Measurements from ENCODE around the gene OR52N1.

DNA sequence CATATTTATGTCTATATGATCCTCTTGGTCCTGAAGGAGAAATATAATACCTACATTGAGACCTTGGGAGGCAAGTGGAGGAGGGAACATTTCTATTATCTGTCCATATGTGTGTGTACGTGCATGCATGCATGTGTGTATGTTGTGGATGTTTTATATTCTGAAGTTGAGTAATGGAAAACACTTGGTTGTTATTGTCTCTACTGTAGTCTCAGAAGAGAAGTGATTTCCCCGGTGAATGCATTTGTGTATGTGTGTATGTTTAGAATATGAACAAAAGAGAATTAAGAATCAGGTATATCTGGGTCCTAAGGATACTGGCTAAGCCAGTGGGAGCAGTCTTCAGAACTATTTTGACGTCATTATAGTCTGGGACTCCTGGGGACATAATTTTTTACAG lies at the start of gene OR52N1:
- TF ChIP-seq, protein P1, sequence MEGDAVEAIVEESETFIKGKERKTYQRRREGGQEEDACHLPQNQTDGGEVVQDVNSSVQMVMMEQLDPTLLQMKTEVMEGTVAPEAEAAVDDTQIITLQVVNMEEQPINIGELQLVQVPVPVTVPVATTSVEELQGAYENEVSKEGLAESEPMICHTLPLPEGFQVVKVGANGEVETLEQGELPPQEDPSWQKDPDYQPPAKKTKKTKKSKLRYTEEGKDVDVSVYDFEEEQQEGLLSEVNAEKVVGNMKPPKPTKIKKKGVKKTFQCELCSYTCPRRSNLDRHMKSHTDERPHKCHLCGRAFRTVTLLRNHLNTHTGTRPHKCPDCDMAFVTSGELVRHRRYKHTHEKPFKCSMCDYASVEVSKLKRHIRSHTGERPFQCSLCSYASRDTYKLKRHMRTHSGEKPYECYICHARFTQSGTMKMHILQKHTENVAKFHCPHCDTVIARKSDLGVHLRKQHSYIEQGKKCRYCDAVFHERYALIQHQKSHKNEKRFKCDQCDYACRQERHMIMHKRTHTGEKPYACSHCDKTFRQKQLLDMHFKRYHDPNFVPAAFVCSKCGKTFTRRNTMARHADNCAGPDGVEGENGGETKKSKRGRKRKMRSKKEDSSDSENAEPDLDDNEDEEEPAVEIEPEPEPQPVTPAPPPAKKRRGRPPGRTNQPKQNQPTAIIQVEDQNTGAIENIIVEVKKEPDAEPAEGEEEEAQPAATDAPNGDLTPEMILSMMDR (IDR thresholded peaks at IDR 0.05; ENCODE audit: low read depth, low read length, poor library complexity, severe bottlenecking): no peak
- no peak for TF ChIP-seq EZH2phosphoT487 (IDR thresholded peaks at IDR 0.05; ENCODE audit: borderline replicate concordance, low read length)
